SU-DHL-6 (cell line): Measurements from ENCODE around the gene POU6F1.

Experiments used
- EZH2phosphoT487 ChIP-seq: fragments of 200-600 bp; sonication (generic), shearing (Covaris generic); conservative IDR thresholded peaks from 2 replicates; pipeline ENCODE4 v1.6.1; 2018; ENCODE audit warnings: mild to moderate bottlenecking, antibody characterized with exemption, low read length, moderate library complexity, mixed read lengths
- TF ChIP-seq, protein P1 (sequence below): fragments of 200-600 bp; sonication (generic); IDR thresholded peaks from one replicate; pipeline ENCODE4 v1.5.1; 2017; ENCODE audit warnings: antibody characterized with exemption, mild to moderate bottlenecking, low read length, moderate library complexity; ENCODE audit not compliant: insufficient read depth, poor library complexity, severe bottlenecking

DNA sequence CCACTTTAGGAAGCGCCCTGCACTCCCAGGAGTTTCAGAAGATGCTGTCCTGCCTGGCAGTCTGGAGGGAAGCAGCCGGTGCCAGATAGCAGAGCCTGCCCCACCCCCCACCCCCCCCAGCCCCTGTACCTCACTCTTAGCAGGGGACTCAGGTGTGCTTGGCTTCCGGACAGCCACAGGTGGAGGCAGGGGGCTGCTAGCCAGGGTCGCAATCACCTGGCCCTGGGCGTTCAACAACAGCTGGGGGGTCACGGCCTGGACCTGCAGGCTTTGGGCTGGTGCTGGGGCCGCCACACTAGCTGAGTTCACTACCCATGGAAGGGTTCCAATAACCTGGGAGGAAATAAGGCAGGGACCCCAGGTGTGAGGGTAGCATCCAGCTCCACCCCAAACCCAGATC lies 22.0 kb downstream of the POU6F1 start:
- TF ChIP-seq, protein P1, sequence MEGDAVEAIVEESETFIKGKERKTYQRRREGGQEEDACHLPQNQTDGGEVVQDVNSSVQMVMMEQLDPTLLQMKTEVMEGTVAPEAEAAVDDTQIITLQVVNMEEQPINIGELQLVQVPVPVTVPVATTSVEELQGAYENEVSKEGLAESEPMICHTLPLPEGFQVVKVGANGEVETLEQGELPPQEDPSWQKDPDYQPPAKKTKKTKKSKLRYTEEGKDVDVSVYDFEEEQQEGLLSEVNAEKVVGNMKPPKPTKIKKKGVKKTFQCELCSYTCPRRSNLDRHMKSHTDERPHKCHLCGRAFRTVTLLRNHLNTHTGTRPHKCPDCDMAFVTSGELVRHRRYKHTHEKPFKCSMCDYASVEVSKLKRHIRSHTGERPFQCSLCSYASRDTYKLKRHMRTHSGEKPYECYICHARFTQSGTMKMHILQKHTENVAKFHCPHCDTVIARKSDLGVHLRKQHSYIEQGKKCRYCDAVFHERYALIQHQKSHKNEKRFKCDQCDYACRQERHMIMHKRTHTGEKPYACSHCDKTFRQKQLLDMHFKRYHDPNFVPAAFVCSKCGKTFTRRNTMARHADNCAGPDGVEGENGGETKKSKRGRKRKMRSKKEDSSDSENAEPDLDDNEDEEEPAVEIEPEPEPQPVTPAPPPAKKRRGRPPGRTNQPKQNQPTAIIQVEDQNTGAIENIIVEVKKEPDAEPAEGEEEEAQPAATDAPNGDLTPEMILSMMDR: no peak
- TF ChIP-seq EZH2phosphoT487: no peak
